Measurements from ENCODE around the gene SLC17A6.

Gene SLC17A6

GRCh38 chr11:22339611-22340010, 1.4 kb downstream of the SLC17A6 start:
- H3K4me3 ChIP-seq (ENCODE audit: low read depth, low read length) = no peak overlapping the region
- no peak for TF ChIP-seq CTCF (IDR thresholded peaks at IDR 0.05; ENCODE audit: borderline replicate concordance, insufficient read depth, low read depth, low read length)

GRCh38 chr11:22340235-22340634, 2.1 kb downstream of the SLC17A6 start:
- no peak overlapping the region for H3K4me3 ChIP-seq (ENCODE audit: low read depth, low read length)
- TF ChIP-seq CTCF (IDR thresholded peaks at IDR 0.05; ENCODE audit: borderline replicate concordance, insufficient read depth, low read depth, low read length) = no peak

- H3K4me3 ChIP-seq (ENCODE audit: low read depth, low read length) = no peak overlapping the region
- TF ChIP-seq CTCF (IDR thresholded peaks at IDR 0.05; ENCODE audit: borderline replicate concordance, insufficient read depth, low read depth, low read length) = no peak
Measured at GRCh38 chr11:22340701-22341587, 2.8 kb downstream of the SLC17A6 start.

DNA sequence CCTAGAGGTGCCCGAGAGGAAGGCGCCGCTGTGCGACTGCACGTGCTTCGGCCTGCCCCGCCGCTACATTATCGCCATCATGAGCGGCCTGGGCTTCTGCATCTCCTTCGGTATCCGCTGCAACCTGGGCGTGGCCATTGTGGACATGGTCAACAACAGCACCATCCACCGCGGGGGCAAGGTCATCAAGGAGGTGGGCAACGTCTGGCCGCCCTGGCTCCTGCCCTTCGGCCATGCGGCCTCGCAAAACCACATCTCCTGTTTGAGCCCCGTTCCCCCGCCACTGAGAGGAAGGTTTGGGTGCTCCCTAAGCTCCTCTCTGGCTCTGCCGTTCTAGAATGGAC, 3.4 kb downstream of the SLC17A6 start:
- H3K4me3 ChIP-seq (ENCODE audit: low read depth, low read length) = no peak overlapping the region
- no peak for TF ChIP-seq CTCF (IDR thresholded peaks at IDR 0.05; ENCODE audit: borderline replicate concordance, insufficient read depth, low read depth, low read length)

DNA sequence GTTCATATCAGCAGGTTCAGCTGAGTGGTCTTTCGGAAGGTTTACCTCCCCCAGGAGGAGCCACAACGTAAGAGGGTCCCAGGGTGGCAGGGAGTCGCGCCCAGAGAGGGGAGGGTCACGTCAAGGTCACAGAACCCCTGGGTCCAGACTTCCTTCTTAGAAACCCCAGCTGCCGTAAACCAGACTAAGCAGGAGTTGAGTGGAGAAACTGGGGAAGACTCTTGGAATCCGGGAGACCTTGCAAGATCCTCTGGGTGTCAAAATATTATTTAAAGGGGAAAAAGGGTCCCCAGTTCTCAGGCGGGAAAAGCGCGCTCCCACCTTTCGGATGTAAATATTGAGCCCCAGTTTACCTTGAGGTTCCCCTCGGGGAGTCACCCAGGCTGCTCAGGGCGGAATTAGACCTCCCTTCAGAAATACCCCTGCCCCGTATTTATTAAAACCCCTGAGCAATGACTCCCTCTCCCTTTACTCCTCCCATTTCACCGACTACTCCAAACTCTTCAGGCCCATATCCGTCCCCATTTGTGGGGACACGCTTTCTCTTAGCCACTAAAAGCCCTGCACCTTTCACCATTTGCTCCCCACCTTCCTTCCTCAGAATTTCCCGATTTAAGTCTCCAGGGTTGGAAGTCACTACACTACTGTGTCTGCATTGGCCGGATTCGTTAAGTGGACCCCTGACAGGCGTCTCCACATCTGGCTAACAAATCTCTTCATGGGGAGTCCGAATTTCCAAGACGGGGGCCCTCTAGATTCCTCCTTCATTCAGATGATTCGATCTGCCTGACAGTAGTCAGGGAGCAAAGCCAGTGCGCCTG, 4.2 kb downstream of the SLC17A6 start:
- H3K4me3 ChIP-seq (ENCODE audit: low read depth, low read length) = no peak overlapping the region

DNA sequence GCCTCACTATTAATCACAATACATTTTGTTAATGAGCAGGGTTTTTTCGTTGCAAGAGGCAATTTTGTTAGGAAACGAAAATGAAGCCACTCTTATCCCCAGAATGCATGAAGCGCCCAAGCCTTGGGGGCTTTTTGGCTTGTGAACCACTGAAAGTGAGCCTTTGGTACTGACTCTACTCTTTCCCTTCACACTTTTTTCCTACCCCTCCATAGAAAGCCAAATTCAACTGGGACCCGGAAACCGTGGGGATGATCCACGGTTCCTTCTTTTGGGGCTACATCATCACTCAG, 4.8 kb downstream of the SLC17A6 start:
- no peak overlapping the region for H3K4me3 ChIP-seq (ENCODE audit: low read depth, low read length)
- TF ChIP-seq CTCF (IDR thresholded peaks at IDR 0.05; ENCODE audit: borderline replicate concordance, insufficient read depth, low read depth, low read length) = no peak

More for the DNA sequence above, 4.2 kb downstream of the SLC17A6 start:
- TF ChIP-seq CTCF (IDR thresholded peaks at IDR 0.05; ENCODE audit: borderline replicate concordance, insufficient read depth, low read depth, low read length) = no peak

Data from GM12875 (cell line).